HFFc6 (cell line): ENCODE measurements around the gene HIVEP2. TPM values are rescaled to one million over a fixed set of nuclear protein-coding genes. Genes with fewer than 3 reads are reported as not detected.

ENCODE experiments used
- DNase-seq: peaks from one replicate; pipeline ENCODE4 v3.0.0-alpha.2; 2018
- H3K27ac Mint-ChIP-seq: 2 replicates; pipeline ENCODE4 v1.8.0; 2020; ENCODE audit warnings: mild to moderate bottlenecking, mixed read lengths
- H3K27me3 Mint-ChIP-seq: 2 replicates; pipeline ENCODE4 v1.8.0; 2021; ENCODE audit warnings: mild to moderate bottlenecking, moderate library complexity, mixed read lengths; ENCODE audit not compliant: insufficient read depth
- H3K36me3 Mint-ChIP-seq: 2 replicates; pipeline ENCODE4 v1.8.0; 2021; ENCODE audit warnings: low read depth, mixed read lengths
- H3K4me1 Mint-ChIP-seq: 2 replicates; pipeline ENCODE4 v1.8.0; 2020; ENCODE audit warnings: low read depth, mixed read lengths
- H3K4me3 Mint-ChIP-seq: 2 replicates; pipeline ENCODE4 v1.8.0; 2020; ENCODE audit warnings: mild to moderate bottlenecking, moderate library complexity, mixed read lengths
- H3K9me3 Mint-ChIP-seq: 2 replicates; pipeline ENCODE4 v1.8.0; 2020; ENCODE audit warnings: mild to moderate bottlenecking, mixed read lengths
- CTCF ChIP-seq: fragments of 200-600 bp; sonication (generic); IDR thresholded peaks from 2 replicates; pipeline ENCODE4 v1.5.0; 2021; ENCODE audit warnings: antibody characterized with exemption, mild to moderate bottlenecking
- long read RNA-seq: library from polyadenylated mRNA; unstranded; transcript quantifications from one replicate; pipeline ENCODE4 v2.0.0, GENCODE V29; 2019
- total RNA-seq, 6 experiments: library from RNA; stranded (reverse); fragmentation: NEBNext Ultra II Directional; extraction: Animal tissue kit (Norgen Biotek cat#: 25700); gene quantifications; 2 replicates in 1 of 6; 3 replicates in 5 of 6; pipeline ENCODE4 v1.2.3, GENCODE V29; 2021

HIVEP2 gene, protein sequence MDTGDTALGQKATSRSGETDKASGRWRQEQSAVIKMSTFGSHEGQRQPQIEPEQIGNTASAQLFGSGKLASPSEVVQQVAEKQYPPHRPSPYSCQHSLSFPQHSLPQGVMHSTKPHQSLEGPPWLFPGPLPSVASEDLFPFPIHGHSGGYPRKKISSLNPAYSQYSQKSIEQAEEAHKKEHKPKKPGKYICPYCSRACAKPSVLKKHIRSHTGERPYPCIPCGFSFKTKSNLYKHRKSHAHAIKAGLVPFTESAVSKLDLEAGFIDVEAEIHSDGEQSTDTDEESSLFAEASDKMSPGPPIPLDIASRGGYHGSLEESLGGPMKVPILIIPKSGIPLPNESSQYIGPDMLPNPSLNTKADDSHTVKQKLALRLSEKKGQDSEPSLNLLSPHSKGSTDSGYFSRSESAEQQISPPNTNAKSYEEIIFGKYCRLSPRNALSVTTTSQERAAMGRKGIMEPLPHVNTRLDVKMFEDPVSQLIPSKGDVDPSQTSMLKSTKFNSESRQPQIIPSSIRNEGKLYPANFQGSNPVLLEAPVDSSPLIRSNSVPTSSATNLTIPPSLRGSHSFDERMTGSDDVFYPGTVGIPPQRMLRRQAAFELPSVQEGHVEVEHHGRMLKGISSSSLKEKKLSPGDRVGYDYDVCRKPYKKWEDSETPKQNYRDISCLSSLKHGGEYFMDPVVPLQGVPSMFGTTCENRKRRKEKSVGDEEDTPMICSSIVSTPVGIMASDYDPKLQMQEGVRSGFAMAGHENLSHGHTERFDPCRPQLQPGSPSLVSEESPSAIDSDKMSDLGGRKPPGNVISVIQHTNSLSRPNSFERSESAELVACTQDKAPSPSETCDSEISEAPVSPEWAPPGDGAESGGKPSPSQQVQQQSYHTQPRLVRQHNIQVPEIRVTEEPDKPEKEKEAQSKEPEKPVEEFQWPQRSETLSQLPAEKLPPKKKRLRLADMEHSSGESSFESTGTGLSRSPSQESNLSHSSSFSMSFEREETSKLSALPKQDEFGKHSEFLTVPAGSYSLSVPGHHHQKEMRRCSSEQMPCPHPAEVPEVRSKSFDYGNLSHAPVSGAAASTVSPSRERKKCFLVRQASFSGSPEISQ (N-terminal part only)
- 10 to 100 TPM; 14.0 to 19.5 (median 17.1) TPM for total RNA-seq
- long read RNA-seq, partial matches to known transcripts = 3 of 8 reads
- long read RNA-seq, other reads (novel, unspliced or antisense) = 5 of 8 reads

DNA sequence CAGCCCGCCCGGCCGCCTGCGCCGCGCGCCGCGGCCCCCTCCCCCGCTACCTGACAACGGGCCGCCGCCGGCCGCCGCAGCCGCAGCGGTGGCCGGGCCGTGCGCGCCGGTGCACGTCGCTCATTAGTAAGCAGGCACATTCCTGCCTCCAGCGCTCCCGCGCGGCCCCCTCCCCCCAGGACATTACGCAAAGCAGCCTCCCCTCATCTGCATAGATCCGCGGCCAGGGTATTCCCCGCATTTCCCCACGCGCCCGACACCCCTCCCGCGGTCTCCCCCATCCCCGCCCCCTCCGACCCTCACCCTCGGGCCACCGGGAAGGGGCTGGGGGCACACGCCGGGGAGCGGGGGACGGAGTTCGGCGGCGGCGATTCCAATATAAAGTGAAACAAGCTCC is at the start of gene HIVEP2:
TSS of gene HIVEP2 (minus strand) at position 128 of the 397 bp plus-strand sequence. CDS start 170,438 bp downstream, outside the sequence.
- Mint-ChIP-seq H3K4me1 (peaks cover 51% of the 10 kb centered on the region), H3K4me3 (peak within 1 kb of the TSS; percentile 94), H3K27ac (peak within 1 kb of the TSS; percentile 96), H3K27me3 (peaks cover 5% of the 10 kb centered on the region), H3K9me3 (no peaks in the 10 kb centered on the region), H3K36me3 (no peaks in the 10 kb centered on the region)
- DNase-seq = peak; percentile 69
- no peak; the same call in 1 of the 2 replicates for TF ChIP-seq CTCF

DNA sequence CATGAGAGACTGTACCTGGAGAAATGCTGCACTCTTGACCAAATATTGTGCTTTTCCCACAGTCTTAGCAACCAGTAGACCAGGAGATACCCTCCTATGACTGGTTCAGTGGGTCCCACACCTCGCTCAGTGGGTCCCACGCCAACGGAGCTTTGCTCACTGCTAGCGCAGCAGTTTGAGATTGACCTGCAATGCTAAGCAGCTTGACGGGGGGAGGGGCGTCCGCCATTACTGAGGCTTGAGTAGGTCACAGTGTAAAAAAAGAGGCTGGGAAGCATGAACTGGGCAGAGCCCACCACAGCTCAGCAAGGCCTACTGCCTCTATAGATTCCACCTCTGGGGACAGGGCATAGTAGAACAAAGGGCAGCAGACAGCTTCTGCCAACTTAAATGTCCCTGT is 49.0 kb upstream of the HIVEP2 start:
- Mint-ChIP-seq H3K36me3 (no peaks in the 10 kb centered on the region), H3K27me3 (peaks cover 19% of the 10 kb centered on the region), H3K4me3 (no peak overlapping the region), H3K9me3 (peaks cover 4% of the 10 kb centered on the region; the same call in 1 of the 2 replicates), H3K27ac (no peak overlapping the region), H3K4me1 (no peaks in the 10 kb centered on the region)
- DNase-seq = no peak
- no peak for TF ChIP-seq CTCF

DNA sequence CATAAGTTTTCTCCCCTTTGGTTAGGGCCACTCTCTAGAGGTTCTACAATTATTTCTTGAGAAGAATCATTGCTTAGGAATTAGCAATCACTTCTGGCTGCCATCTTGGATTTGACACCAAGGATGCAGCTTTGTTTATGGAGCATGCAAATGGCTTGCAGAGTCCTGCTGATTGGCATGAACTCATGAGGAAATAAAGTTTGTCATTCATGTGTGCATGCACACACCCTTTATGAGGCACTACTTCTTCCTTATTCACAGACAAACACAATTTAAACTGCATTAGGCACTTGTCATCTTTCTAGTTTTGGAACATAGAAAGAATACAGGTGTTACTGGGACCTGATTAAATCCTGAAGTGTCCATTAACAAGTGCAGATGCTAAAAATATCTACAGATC is 42.5 kb upstream of the HIVEP2 start:
- no peak overlapping the region for H3K27ac Mint-ChIP-seq
- DNase-seq = no peak
- H3K27me3 Mint-ChIP-seq = peaks cover 7% of the 10 kb centered on the region; the same call in 1 of the 2 replicates
- no peaks in the 10 kb centered on the region for H3K4me1 Mint-ChIP-seq
- no peak overlapping the region for H3K4me3 Mint-ChIP-seq
- TF ChIP-seq CTCF = no peak
- no peaks in the 10 kb centered on the region; the same call in 1 of the 2 replicates for H3K36me3 Mint-ChIP-seq
- peaks cover under 1% of the 10 kb centered on the region for H3K9me3 Mint-ChIP-seq

- H3K9me3 Mint-ChIP-seq = peaks cover 21% of the 10 kb centered on the region
- H3K36me3 Mint-ChIP-seq = peaks cover 12% of the 10 kb centered on the region
- H3K4me1 Mint-ChIP-seq = no peaks in the 10 kb centered on the region
- DNase-seq = no peak
- no peak overlapping the region for H3K4me3 Mint-ChIP-seq
- H3K27me3 Mint-ChIP-seq = peaks cover 8% of the 10 kb centered on the region; the same call in 1 of the 2 replicates
- H3K27ac Mint-ChIP-seq = no peak overlapping the region
- TF ChIP-seq CTCF = no peak
These were observed 40.3 kb upstream of the HIVEP2 start for GRCh38 chr6:142985281-142985680.

- Mint-ChIP-seq H3K36me3 (peaks cover 14% of the 10 kb centered on the region), H3K4me3 (no peak overlapping the region), H3K9me3 (peaks cover 26% of the 10 kb centered on the region), H3K27ac (no peak overlapping the region), H3K4me1 (no peaks in the 10 kb centered on the region), H3K27me3 (peaks cover 7% of the 10 kb centered on the region; the same call in 1 of the 2 replicates)
- no peak for TF ChIP-seq CTCF
- DNase-seq = no peak
These were observed 39.4 kb upstream of the HIVEP2 start for GRCh38 chr6:142984386-142984785.
